GM18951 (cell line): Measurements from ENCODE around the gene NEO1.
"Not testable (repeated sequence)": the region's sequence is repeated elsewhere in the genome, so short reads cannot be mapped to it uniquely, and the experiment has no call there.

ENCODE experiments used
- POLR2A ChIP-seq: IDR thresholded peaks from 4 replicates; pipeline ENCODE4 v1.6.1; 2011; ENCODE audit warnings: mild to moderate bottlenecking; ENCODE audit not compliant: insufficient read length, insufficient read depth; ENCODE audit errors: extremely low read depth
- in situ Hi-C: fragments of 300-500 bp; cut with MboI; formaldehyde crosslinking; loops from one replicate; pipeline ENCODE4 v1.12.0; 2022; ENCODE audit warnings: low sequenced_read_pairs, mixed read lengths, inconsistent platforms; ENCODE audit not compliant: unreplicated experiment

NEO1 gene

GRCh38 chr15:73190189-73190601 is 137.9 kb downstream of the NEO1 start:
- in situ Hi-C loops: no loop called here
- no peak for TF ChIP-seq POLR2A

- in situ Hi-C loops: no loop called here
- TF ChIP-seq POLR2A: no peak
Measured at GRCh38 chr15:73195166-73195565, 142.9 kb downstream of the NEO1 start.

GRCh38 chr15:73196113-73196512 is 143.8 kb downstream of the NEO1 start:
- TF ChIP-seq POLR2A: no peak
- in situ Hi-C loops: no loop called here

GRCh38 chr15:73200339-73200738 is 148.1 kb downstream of the NEO1 start:
- in situ Hi-C loops: no loop called here
- no peak for TF ChIP-seq POLR2A

GRCh38 chr15:73210630-73211029 is 158.4 kb downstream of the NEO1 start:
- in situ Hi-C loops: no loop called here
- no peak for TF ChIP-seq POLR2A

- in situ Hi-C loops: no loop called here
Measured at GRCh38 chr15:73212424-73212823, 160.2 kb downstream of the NEO1 start.

GRCh38 chr15:73221450-73221849 is 169.2 kb downstream of the NEO1 start:
- in situ Hi-C loops: not testable (repeated sequence)

More at GRCh38 chr15:73212424-73212823, 160.2 kb downstream of the NEO1 start:
- no peak for TF ChIP-seq POLR2A

GRCh38 chr15:73225358-73226015 is 173.2 kb downstream of the NEO1 start:
- no peak for TF ChIP-seq POLR2A
- in situ Hi-C loops: no loop called here

- no peak for TF ChIP-seq POLR2A
- in situ Hi-C loops: no loop called here
Measured at GRCh38 chr15:73226093-73226814, 174.0 kb downstream of the NEO1 start.

- no peak for TF ChIP-seq POLR2A
- in situ Hi-C loops: no loop called here
Measured at GRCh38 chr15:73227433-73228056, 175.3 kb downstream of the NEO1 start.

- no peak for TF ChIP-seq POLR2A
- in situ Hi-C loops: no loop called here
Measured at GRCh38 chr15:73228128-73228646, 175.9 kb downstream of the NEO1 start.

- in situ Hi-C loops: no loop called here
- TF ChIP-seq POLR2A: no peak
Measured at GRCh38 chr15:73231661-73232419, 179.6 kb downstream of the NEO1 start.

GRCh38 chr15:73232776-73233175 is 180.5 kb downstream of the NEO1 start:
- TF ChIP-seq POLR2A: no peak
- in situ Hi-C loops: no loop called here

- in situ Hi-C loops: no loop called here
- no peak for TF ChIP-seq POLR2A
Measured at GRCh38 chr15:73233623-73234022, 181.4 kb downstream of the NEO1 start.
